GM12878 (cell line): ENCODE results near the gene PHACTR1. TPM values are rescaled to one million over a fixed set of nuclear protein-coding genes. Genes with fewer than 3 reads are reported as not detected.

ENCODE experiments used
- ATAC-seq: fragments of 200-7000 bp; cut with Tn5 transposase; 3 replicates; pipeline ENCODE4 v1.9.1; 2020; ENCODE audit warnings: mild to moderate bottlenecking, moderate library complexity
- BruUV-seq: library from RNA; stranded (reverse); fragments of 400-500 nt; replicated peaks from 2 replicates; lab custom pipeline; 2021; lab: Mats Ljungman, UMichigan
- CTCF ChIA-PET: fragments of 300-600 bp; sonication (Branson Sonifier 250); formaldehyde crosslinking; extraction: SDS; loops from one replicate; lab custom pipeline; 2021; ENCODE audit warnings: inconsistent platforms; lab: Yijun Ruan, JAX
- POLR2A ChIA-PET: fragments of 350-600 bp; formaldehyde crosslinking; extraction: SDS; loops from one replicate; lab custom pipeline; 2021; ENCODE audit warnings: inconsistent platforms; lab: Charles Lee
- RAD21 ChIA-PET: fragments of 300-600 bp; sonication (Branson Sonifier 250); formaldehyde crosslinking; loops from one replicate; lab custom pipeline; 2023; ENCODE audit warnings: antibody characterized with exemption; ENCODE audit not compliant: unreplicated experiment; lab: Charles Lee
- SMC1A ChIA-PET: fragments of 300-600 bp; sonication (Branson Sonifier 250); formaldehyde crosslinking; loops from one replicate; lab custom pipeline; 2023; ENCODE audit not compliant: unreplicated experiment, uncharacterized antibody; lab: Charles Lee
- DNase-seq: peaks from one replicate; pipeline ENCODE4 v3.0.0-alpha.2; 2011; ENCODE audit warnings: low read depth, low spot score
- FAIRE-seq: peaks from 3 replicates; lab custom pipeline; 2011; peaks lifted over from hg19 to GRCh38; lab: Jason Lieb, UNC
- H2AFZ ChIP-seq: 2 replicates; pipeline ENCODE4 v1.6.0; 2011; ENCODE audit warnings: low read depth, low read length, control low read depth; ENCODE audit not compliant: control insufficient read depth
- H3K27ac ChIP-seq: 2 replicates; pipeline ENCODE4 v1.5.1; 2011; ENCODE audit warnings: control low read depth; ENCODE audit not compliant: control insufficient read depth, insufficient read depth
- H3K27me3 ChIP-seq, 2 experiments: replicated peaks in 1 of 2; 2 replicates each; pipeline versions ENCODE4 v1.6.0 to v1.6.1; 2011; ENCODE audit warnings: low read length in 1 of 2; ENCODE audit not compliant: control insufficient read depth in 2 of 2, insufficient read depth in 2 of 2
- H3K36me3 ChIP-seq, 2 experiments: 2 replicates each; pipeline ENCODE4 v1.5.1; 2011; ENCODE audit warnings: low read length in 1 of 2; ENCODE audit not compliant: control insufficient read depth in 2 of 2, insufficient read depth in 2 of 2
- H3K4me1 ChIP-seq: 2 replicates; pipeline ENCODE4 v1.6.1; 2011; ENCODE audit warnings: mild to moderate bottlenecking, low read length, moderate library complexity, mixed read lengths; ENCODE audit not compliant: control insufficient read depth, insufficient read depth
- H3K4me2 ChIP-seq: 2 replicates; pipeline ENCODE4 v1.6.0; 2011; ENCODE audit warnings: control low read depth; ENCODE audit not compliant: control insufficient read depth, insufficient read depth
- H3K4me3 ChIP-seq: fragments of 200-600 bp; sonication (generic); 2 replicates; pipeline ENCODE4 v1.5.1; 2016
- H3K79me2 ChIP-seq: 2 replicates; pipeline ENCODE4 v1.6.0; 2011; ENCODE audit warnings: low read length; ENCODE audit not compliant: control insufficient read depth, insufficient read depth
- H3K9ac ChIP-seq: 2 replicates; pipeline ENCODE4 v1.8.0; 2011; ENCODE audit warnings: low read length, control low read depth, mixed read lengths; ENCODE audit not compliant: control insufficient read depth, insufficient read depth
- H3K9me3 ChIP-seq: replicated peaks from 3 replicates; pipeline ENCODE4 v1.5.1; 2011; ENCODE audit warnings: mild to moderate bottlenecking, low read length; ENCODE audit not compliant: control insufficient read depth, insufficient read depth
- H4K20me1 ChIP-seq: 2 replicates; pipeline ENCODE4 v1.6.0; 2011; ENCODE audit not compliant: control insufficient read depth, insufficient read depth
- BCL11A ChIP-seq: IDR thresholded peaks from 2 replicates; pipeline ENCODE4 v1.6.1; 2011; ENCODE audit warnings: low read depth, low read length
- FOXK2 ChIP-seq: fragments of 450-650 bp; IDR thresholded peaks from 2 replicates; pipeline ENCODE4 v1.6.1; 2017; ENCODE audit warnings: mild to moderate bottlenecking, moderate library complexity
- LARP7 ChIP-seq: fragments of 450-650 bp; IDR thresholded peaks from 2 replicates; pipeline ENCODE4 v1.6.1; 2017; ENCODE audit warnings: mild to moderate bottlenecking
- MLLT1 ChIP-seq: fragments of 450-650 bp; IDR thresholded peaks from 2 replicates; pipeline ENCODE4 v1.6.1; 2016; ENCODE audit warnings: mild to moderate bottlenecking
- NBN ChIP-seq: fragments of 450-650 bp; IDR thresholded peaks from 2 replicates; pipeline ENCODE4 v1.6.1; 2016
- PML ChIP-seq: IDR thresholded peaks from 2 replicates; pipeline ENCODE4 v1.6.1; 2012; ENCODE audit warnings: low read length, inconsistent platforms
- POLR2AphosphoS5 ChIP-seq: IDR thresholded peaks from 2 replicates; pipeline ENCODE4 v1.6.1; 2011; ENCODE audit warnings: mild to moderate bottlenecking, low read length, inconsistent platforms
- SIX5 ChIP-seq: IDR thresholded peaks from 2 replicates; pipeline ENCODE4 v1.6.1; 2011; ENCODE audit warnings: mild to moderate bottlenecking, low read depth, low read length, moderate library complexity; ENCODE audit not compliant: severe bottlenecking
- SUZ12 ChIP-seq: fragments of 200-600 bp; sonication (generic); IDR thresholded peaks from one replicate; pipeline ENCODE4 v1.6.1; 2018; ENCODE audit warnings: antibody characterized with exemption, mild to moderate bottlenecking; ENCODE audit not compliant: unreplicated experiment
- TAF1 ChIP-seq: IDR thresholded peaks from 2 replicates; pipeline ENCODE4 v1.6.1; 2011; ENCODE audit warnings: mild to moderate bottlenecking, low read depth, low read length, borderline replicate concordance
- TCF12 ChIP-seq: IDR thresholded peaks from 2 replicates; pipeline ENCODE4 v1.6.1; 2011; ENCODE audit warnings: low read depth, mild to moderate bottlenecking, low read length
- USF1 ChIP-seq: IDR thresholded peaks from 2 replicates; pipeline ENCODE4 v1.6.1; 2011; ENCODE audit warnings: borderline replicate concordance, low read depth, mild to moderate bottlenecking, moderate library complexity, mixed read lengths, low read length; ENCODE audit not compliant: insufficient read depth; ENCODE audit errors: extremely low read length
- YY1 ChIP-seq: IDR thresholded peaks from 2 replicates; pipeline ENCODE4 v1.6.1; 2011; ENCODE audit warnings: low read depth, mild to moderate bottlenecking, low read length
- ZBTB40 ChIP-seq: fragments of 450-650 bp; IDR thresholded peaks from 2 replicates; pipeline ENCODE4 v1.6.1; 2016; ENCODE audit warnings: mild to moderate bottlenecking, moderate library complexity, borderline replicate concordance
- ZNF217 ChIP-seq: fragments of 450-650 bp; IDR thresholded peaks from 2 replicates; pipeline ENCODE4 v1.6.1; 2017; ENCODE audit warnings: antibody characterized with exemption, mild to moderate bottlenecking
- WGBS: methylation state at CpG from one replicate; pipeline ENCODE4 v1.1.6; 2016; ENCODE audit warnings: low lambda C conversion rate; ENCODE audit not compliant: insufficient replicate concordance, insufficient coverage; ENCODE audit errors: missing lambda C conversion rate; 5-methylcytosine and 5-hydroxymethylcytosine counted together
- in situ Hi-C: fragments of 300-500 bp; cut with MboI; formaldehyde crosslinking; loops from 9 replicates; pipeline ENCODE4 v1.14.3; 2018; ENCODE audit warnings: mixed read lengths
- intact Hi-C: fragments of 100-400 bp; cut with micrococcal nuclease; formaldehyde crosslinking; loops from one replicate; pipeline ENCODE4 v1.14.2; 2022; ENCODE audit not compliant: unreplicated experiment
- polyA plus RNA-seq, 11 experiments: library from polyadenylated mRNA; depleted of rRNA in 4 of 11; unstranded in 6 of 11; stranded (reverse) in 5 of 11; fragments of >200 nt; fragmentation: Nextera tagmentation in 4 of 11; fragmentation: Illumina TruSeq in 1 of 11; extraction: Ambion mirVana in 4 of 11; extraction: Trizol in 1 of 11; gene quantifications; 1 replicate in 1 of 11; 2 replicates in 10 of 11; pipeline versions ENCODE4 v1.2.1 to v1.2.3, GENCODE V29; 2011 to 2016; ENCODE audit warnings: inconsistent platforms in 2 of 11, missing spikeins in 2 of 11, low read depth in 1 of 11
- total RNA-seq, 4 experiments: library from RNA; depleted of rRNA in 3 of 4; stranded (reverse); fragments of >200 nt in 3 of 4; fragmentation: Illumina TruSeq in 1 of 4; extraction: Trizol in 1 of 4; gene quantifications; 2 replicates each; pipeline versions ENCODE4 v1.2.1 to v1.2.3, GENCODE V29; 2013 to 2021

PHACTR1 gene
- total and polyA plus RNA-seq, 10 of the 15 experiments (the other 5 are each of a cell fraction or from before 2014, with no cell fraction given): 34.2 to 94.6 (median 62.3) TPM

- FAIRE-seq (no peak), ATAC-seq (no peak), DNase-seq (no peak)
- Histone ChIP-seq H3K27me3 (no peaks in the 10 kb centered on the region), H3K9ac (no peak overlapping the region), H3K9me3 (no peaks in the 10 kb centered on the region), H3K36me3 (no peaks in the 10 kb centered on the region), H3K4me2 (no peak overlapping the region), H2AFZ (no peak overlapping the region), H3K4me1 (no peaks in the 10 kb centered on the region), H3K79me2 (no peaks in the 10 kb centered on the region), H4K20me1 (no peaks in the 10 kb centered on the region), H3K4me3 (no peak overlapping the region), H3K27ac (no peak overlapping the region)
- intact Hi-C loops: no loop called here
- in situ Hi-C loops: no loop called here
- ChIA-PET RAD21 (no interaction called here), CTCF (no interaction called here), SMC1A (no interaction called here), POLR2A (no interaction called here)
- no TSS peak for BruUV-seq
- TF ChIP-seq ZBTB40 (no peak), SUZ12 (no peak), FOXK2 (no peak), SIX5 (no peak), NBN (no peak), USF1 (no peak), LARP7 (no peak), ZNF217 (no peak), MLLT1 (no peak), YY1 (no peak), BCL11A (no peak), PML (no peak), POLR2AphosphoS5 (no peak), TCF12 (no peak), TAF1 (no peak)
- 42% methylated on average over 3 of the region's 3 CpGs for WGBS
Observed at GRCh38 chr6:13096084-13096483, 379.5 kb downstream of the PHACTR1 start.
